Skin of body (tissue), 2 donors: ENCODE data around the gene TXNIP. TPM values are rescaled to one million over a fixed set of nuclear protein-coding genes. Genes with fewer than 3 reads are reported as not detected.

Experiments
- DNase-seq: peaks from one replicate; lab custom pipeline; 2025; lab: John Stamatoyannopoulos, UW
- total RNA-seq: library from RNA; depleted of rRNA; stranded (reverse); fragments of >200 nt; gene quantifications from one replicate; pipeline ENCODE4 v1.2.3, GENCODE V29; 2014

TXNIP gene
- total RNA-seq, 1 donor from 2014 or later, result 643 TPM

DNA sequence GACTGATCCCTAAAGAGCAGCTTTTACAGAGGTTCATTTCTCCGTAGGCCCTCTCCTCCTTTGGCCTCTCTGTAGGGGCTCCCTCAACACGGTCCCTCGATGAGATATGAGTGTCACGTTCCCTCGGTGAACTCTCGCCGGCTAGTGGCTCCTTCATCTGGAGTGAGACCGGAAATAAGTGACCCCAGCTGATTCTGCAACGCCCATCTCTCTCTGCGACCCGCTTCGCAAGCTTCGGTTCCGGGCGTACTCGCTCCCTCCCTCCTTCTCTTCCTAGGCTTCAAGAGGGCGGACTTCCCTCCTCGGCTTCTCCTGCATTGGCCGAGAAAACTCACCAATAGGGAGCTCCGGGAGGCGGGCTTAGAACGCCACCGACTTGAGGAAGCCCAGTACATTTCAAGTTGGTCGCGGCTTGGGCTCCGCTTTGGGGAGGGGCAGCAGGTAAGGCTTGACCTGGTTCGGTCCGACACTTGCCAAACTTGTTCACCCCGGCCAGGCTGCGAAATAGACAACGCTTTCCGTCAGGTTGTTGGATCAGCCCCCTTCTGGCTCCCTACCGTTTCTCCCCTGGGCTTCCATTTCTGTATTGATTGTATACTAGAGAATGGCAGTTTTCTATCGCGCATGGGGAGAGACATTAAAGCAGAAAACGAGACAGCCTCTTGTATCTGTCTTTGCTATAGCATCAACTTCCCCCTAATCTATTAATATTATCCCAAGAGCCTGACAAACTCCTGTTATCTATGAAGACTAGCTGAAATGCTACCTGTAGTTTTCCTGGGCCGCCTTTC is 31.9 kb downstream of the TXNIP start, which contains the start of the genes ANKRD34A and POLR3GL:
ANKRD34A (minus strand) TSS at position 248 of the 791 bp plus-strand sequence. CDS start 2,816 bp downstream, outside the sequence.
POLR3GL (plus strand) TSS at position 363 of the 791 bp plus-strand sequence. CDS start 10,176 bp downstream, outside the sequence.
- DNase-seq, result peak; percentile 90

DNA sequence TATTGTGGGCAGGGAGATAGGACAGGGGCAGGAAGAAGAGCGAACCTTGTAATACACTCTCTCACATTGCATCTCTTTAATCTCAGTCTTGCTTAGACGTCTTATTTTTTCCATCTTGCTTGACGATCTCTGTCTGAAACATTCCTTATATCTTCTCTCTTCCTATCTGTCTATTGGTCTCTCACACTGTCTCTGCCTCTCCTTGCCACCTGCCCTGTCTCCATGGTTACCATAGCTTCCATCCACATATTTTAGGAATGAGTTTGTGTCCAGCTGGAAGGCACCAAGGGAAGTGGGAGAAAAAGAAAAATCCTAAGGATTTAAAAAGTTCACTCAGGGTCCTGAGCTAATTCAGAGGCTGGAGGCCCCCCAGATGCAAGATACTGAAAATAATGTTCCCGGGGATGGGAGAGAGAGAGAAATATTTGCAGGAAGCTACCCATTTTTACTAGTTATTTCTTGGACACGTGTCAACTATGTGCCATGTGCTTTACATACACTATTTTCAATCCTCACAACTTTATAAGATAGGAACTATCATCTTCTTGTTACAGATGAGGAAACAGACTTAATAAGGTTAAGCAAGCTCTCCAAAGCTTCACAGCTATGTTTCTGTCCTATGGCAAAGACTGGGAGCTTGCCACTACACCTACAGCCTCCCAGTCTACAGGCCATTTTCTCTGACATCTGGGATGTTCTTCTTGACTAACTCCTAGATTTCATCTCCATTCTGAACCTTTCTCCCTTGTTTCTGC is 32.9 kb downstream of the TXNIP start:
- no peak for DNase-seq

DNA sequence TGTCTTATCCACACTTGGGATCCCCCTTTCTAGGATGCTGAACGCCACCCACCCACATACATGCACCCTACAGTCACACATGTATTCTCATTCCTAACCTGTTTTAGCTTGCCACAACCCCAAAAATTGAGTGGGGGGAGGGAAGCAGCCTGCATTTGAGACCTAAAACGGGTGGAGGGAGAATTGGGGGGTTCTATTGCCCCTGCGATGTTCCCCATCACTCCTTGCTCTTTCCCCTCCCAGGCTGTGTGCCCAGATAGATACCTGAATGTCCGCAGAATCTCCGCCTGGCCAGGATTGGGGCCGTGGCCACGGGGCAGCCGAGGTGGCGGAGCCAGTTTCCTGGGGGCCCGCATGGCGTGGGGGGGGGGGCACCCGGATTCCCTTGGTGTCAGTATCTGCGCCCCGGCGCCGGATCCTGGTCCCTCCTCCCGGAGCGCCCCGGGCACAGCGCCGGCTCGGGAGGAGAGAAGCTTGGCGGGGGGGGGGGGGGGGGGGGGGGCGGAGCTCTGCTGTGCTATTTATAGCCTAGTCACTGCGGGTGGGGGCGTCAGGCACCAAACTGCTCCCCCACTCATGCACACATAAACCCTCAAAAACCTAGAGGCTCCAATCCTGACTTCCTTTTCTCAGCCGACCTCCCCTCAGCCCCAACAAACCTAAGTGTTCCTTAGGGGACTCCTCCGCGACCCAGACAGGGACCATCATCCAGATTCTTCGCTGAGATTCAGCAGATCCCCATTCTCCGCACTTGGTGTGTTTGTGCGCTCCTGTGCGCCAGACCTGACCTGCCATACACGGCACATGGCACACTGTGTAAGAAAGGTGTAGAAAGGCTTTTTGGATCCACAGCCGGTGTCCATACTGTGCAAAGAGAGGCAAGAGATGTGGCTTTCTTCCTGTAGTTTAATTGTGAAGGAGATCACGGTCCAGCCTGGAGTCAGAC is 33.9 kb downstream of the TXNIP start:
- no peak for DNase-seq

DNA sequence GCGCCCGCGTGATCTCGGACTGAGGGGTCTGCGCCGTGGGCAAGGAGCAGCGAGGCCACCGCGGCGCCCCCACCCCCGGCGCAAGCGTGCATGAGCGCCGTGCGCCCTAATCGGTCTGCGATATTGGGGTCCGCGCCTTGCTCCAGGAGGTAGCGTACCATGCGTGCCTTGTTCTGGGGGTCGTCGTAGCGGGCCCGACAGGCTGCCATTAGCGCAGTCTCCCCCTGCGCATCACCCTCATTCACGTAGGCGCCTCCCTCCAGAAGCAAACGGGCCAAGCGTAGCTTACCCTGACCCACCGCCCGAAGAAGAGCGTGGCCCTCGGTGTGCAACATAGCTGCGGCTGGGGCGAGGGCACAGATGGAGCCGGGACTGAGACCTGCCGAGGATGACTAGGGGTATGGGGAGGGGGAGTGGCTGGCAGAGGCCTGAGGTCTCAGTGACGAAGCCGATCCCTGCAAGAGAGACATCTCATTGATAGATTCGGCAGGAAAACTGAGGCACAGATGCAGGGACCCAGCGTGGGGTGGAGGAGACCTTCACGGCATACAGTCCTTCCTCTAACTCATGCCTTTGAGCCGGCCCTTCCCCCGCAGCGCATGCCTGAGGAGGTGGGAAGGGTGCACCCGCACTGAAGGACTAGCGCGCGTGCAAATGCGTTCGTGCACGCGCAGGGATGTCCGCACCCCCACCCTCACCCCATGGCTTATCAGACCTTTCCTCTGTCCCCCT is 34.8 kb downstream of the TXNIP start:
- DNase-seq, result no peak

DNA sequence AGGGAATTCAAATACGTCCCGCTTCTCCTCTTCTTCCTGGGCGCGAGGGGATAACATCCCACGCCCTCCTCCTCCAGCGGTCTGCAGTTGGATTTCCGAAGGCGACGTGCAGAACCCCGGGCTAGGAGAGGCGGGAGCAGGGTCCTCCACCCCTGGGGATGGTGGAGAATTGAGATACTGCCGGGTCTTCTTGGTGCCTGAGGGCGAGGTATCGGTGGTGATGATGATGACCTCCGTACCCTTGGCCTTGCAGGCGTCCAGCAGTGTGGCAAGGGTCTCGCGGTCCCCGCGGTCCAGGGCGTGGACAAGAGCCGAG is 35.3 kb downstream of the TXNIP start:
- DNase-seq, result no peak

DNA sequence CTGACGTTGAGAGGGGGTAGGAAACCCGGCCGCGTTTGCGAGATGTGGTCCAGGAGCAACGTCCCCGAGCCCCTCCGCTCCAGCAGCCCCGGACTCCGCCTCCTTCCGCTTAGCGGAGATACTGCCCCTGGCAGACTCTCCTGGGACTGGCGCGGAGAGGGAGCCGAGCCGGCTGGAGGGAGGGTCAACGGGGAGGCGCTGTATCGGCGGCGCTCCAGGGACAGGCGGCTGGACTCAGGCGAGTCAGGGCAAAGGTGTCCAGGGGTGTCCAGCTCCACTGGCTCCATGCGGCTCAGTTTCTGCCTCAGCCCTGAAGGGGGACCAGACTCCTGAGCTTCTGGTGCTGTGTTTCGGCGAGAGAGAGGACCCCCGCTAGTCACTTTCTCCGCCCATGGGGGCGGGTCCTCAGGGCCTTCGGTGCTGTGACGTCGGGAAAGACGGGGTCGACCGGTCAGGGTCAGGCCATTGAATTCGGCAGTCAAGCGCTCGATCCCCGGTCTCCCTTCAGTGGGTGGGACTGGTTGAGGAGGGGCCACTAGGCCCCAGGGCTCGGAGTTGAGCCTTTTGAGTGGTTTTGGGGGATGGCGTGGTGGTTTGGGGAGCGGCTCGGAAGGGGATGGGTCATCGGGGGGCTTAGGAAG is 35.8 kb downstream of the TXNIP start:
- DNase-seq, result peak; percentile 35

DNA sequence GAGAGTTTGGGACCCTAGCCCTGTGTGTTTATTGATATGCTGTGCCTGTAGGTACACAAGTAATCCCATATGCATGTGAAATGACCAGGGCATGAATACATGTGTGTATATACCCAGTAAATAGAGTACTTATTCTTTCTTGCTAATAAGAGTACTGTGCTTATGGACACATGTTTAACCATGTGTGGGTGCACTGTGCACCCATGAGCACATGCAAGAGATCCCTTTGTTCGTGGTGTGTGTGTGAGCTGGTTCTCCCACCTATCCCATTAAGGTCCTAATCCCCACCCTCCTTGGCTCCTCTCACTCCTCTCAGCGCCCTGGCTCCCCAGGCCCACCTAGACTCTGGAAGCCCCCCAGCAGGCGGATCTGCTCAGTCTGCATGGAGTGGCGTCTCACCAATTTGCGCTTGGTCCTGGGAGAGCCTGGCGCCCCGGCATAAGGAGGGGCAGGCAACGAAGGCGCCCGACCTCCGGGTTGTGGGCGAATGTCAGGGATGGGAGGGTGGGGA is 36.4 kb downstream of the TXNIP start:
- DNase-seq, result no peak

DNA sequence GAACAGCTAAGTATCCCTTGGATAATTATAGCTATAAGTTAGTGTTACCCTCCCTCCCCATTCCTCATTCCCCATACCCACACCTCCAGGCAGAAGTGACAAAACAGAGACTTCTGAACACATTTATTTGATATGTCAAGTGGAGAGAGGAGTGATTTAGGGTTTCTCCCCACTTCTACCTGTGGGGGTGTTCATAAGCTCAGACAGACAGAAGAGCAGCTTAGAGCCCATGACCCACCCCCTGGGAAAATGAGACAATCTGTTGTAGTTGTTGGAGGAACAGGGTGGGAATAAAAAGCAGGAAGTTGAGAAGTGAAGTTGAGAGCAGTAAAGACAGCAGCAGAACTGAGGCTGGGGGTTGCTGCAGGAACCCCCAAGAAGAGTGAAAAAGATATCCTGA is 37.0 kb downstream of the TXNIP start:
- DNase-seq, result no peak

DNA sequence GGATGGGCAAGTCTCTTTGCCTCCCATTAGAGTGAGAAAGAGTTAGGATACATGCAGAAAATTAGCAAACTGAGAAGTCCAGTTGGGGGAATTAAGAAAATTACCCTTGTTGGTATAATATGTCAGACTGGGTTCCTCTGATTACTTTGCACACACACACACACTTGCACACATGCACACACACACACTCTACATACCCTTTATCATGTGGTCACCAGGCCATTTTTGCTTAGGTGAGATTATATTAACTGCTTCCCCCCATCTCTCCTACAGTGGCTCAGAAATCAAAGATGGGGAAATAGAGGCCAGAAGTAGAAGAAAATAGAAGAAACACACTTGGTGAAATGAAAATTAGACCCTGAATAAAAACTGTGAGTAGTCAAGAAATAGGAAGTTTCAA is 37.6 kb downstream of the TXNIP start:
- DNase-seq, result no peak

DNA sequence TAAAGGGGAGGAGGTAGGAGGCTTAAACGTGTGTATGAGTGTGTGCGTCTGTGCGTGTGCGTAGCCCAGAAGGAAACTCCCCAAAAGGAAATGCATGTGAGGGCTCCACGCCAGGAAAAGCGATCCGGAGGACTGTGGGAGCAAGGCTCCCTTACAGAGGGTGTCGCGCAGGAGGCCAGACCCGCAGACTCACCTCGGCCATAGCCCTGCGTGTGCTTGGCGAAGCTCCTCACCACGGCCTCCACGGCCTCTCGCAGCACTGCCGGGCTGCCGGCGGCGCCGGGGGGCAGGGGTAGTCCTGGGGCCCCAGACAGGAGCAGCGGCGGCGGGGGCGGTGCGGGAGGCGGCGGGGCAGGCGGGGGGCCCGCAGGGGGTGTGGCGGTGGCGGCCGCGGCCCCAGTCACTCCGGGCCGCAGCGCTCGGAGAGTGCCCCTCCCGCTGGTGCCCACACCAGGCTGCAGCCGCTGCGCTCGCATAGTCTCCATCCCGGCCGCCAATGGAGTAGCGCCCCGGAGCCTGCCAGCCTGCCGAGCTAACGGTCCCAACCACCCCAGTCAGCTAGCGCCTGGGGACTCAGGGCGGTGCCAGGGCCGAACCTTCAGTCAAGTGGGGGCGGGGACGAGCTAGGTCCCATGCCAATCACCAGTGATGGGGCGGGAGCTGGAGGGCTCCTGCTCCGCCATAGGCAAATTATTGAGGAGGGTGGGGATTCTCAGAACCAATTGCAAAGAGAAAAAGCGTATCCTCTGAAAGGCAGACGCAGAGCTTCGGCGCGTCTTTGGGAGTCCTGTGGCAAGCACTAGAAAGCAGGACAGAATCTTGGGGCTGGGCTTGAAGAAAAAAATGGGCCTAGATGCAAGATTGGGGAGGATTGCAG is 38.7 kb downstream of the TXNIP start, which contains the start of gene LIX1L:
LIX1L (minus strand) TSS at position 575 of the 877 bp plus-strand sequence; CDS start at position 485, 90 bp downstream.
- peak; percentile 97 for DNase-seq

DNA sequence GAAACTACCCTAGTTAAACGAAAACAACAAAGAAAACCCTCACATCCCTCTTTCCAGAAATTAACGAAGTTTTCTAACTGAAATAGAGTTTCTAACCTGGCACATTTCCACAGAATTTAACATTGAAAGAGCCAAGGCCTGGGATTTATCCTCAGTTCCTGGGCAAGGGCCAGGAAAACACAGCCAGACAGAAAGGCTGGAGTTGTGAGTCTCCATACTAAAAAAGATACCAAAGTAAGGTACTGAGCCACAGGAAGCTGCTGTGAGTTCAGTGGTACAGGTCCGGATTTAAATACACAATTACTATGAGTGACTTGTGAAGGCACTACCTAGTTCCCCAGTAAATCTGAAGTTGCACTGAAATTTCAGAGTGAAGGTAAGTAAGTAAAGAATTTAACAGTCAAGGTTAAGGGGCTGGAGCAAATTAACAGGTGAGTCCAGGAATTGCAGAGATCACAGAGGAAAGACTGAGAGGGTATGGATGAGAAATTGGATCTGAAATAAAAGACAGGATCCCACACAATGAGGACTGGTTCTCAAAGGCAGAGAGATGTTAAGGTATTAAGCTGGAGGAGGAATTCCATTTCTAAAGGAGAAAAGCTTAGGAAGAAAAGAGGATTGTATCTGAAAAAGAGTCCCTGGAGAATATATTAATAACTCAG is 39.5 kb downstream of the TXNIP start:
- peak; percentile 35 for DNase-seq

DNA sequence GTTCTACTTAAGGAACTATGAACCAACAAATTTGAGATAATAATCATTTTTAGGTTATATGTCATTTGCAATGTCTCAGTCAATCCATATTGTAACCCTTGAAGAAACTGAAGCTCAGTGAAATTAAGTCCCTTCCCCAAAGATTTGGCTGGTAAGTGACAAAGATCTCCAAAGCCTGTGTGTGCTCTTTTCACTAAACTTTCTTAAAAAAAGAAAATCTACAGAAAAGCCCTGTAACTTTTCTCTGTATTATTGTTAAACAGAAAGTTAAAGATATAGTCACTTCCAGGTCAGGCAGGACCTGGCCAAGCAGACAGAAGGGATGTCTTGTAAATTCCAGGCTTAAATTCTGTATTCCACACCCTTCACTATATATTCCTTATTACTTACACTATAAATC is 40.0 kb downstream of the TXNIP start:
- no peak for DNase-seq

DNA sequence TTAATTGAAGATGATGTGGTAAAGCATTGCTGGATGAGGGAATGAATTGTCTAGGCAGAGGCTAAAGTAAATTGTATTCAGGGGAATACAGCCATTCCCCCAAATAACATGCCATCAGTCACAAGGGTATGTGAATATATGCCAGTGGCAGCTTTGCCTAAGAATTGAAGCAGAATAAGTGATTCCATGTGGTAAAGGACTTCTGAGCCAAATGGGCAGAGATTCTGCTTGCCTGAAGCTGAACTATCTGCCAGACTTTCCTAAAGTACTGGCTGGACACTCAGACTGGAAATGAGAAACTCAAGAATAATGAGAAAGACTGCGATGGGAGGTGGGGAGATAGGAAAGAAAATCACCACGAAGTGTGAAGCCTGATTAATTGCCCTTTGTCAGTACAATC is 40.9 kb downstream of the TXNIP start:
- no peak for DNase-seq

DNA sequence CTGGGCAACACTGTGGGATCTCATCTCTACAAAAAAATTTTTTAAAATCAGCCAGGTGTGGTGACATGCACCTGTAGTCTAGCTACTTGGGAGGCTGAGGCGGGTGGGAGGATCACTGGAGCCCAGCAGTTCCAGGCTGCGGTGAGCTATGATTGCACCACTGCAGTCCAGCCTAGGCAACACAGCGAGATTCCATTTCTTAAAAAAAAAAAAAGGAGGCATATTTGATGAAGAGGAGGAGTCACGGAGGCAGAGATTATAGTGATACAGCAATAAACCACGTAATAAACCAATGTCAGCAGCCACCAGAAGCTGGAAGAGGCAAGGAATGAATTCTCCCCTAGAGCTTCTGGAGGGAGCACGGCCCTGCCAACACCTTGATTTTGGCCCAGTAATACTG is 42.5 kb downstream of the TXNIP start:
- DNase-seq, result no peak

DNA sequence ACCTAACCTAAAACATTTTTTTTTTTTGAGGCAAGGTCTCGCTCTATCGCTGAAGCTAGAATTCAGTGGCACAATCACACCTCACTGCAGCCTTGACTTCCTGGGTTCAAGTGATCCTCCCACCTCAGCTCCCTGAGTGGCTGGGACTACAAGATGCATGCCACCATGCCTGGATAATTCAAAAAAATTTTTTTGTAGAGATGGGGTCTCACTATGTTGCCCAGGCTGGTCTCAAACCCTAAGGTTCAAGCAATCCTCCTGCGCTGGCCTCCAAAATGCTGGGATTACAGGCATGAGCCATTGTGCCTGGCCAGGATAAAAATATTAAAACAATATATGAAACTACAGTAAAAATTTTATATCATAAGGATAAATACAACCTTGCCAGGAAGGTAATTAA is 43.5 kb downstream of the TXNIP start:
- no peak for DNase-seq

DNA sequence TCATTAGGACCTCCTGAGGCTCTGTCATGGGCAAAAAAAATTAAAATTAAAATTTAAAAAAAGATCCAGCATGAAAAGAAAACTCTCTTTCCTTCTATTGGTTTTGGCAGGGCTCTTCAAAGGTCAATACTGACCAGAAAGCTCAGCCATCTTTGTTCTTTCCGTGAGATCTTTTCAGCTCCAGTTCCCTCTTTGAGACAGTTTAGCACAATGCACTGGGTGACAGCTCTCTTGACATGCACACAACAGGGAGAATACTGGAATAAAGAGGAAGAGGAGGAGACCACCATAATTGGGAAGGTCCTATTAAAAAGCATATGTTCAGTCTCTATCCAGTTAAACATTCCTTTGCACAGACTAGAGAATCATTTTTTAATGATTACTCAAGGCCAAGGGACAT is 44.9 kb downstream of the TXNIP start:
- no peak for DNase-seq

DNA sequence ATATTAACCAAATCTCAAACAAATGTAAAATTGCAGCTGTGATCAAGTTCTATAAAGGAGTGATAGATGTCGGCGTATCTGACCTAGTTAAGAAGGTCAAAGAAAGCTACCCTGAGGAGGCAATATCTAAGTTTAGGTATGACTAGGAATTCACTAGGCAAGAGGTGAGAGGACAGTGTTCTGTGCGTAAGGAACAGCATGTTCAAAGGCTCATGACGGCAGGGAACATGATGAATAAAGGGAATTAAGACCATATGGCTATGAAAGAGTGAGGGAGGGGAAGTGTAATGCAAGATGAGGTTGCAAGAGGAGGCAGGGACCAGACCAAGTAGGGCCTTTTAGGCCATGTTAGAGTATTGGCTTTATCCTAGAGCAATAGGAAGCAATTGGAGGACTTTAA is 47.2 kb downstream of the TXNIP start:
- no peak for DNase-seq

DNA sequence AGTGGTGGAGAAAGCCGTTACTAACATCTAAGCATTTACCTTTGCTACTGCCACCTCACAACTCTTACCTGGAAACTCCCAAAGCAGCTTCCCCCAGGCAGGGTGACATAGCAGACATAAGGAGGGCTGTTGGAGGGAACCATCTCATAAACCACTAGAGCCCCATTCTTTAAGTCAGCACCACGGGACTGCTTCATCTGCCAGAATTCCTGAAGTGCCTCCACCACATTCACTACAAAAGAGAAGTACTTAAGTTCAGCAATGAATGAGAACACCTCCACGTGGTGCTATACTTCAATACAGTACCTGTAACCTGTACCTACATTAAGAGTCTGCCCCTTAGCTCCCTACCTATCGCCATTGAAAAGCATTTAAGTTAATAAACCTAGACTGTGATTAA is 48.8 kb downstream of the TXNIP start:
- DNase-seq, result no peak
